ENCODE measurements around the gene DGKB.

Gene DGKB

DNA sequence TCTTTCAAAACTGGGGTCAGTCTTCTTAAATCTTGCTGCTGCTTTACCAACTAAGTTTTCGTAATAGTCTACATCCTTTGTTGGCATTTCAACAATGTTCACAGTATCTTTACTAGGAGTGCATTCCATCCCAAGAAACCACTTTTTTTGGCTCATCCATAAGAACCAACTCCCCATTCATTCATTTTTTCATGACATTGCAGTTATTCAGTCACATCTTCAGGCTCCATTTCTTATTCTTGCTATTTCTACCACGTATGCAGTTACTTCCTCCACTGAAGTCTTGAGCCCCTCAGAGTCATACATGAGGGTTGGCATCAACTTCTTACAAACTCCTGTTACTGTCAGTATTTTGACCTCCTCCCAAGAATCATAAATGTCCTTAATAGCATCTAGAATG, 392.3 kb downstream of the DGKB start:
- TF ChIP-seq, protein P1, sequence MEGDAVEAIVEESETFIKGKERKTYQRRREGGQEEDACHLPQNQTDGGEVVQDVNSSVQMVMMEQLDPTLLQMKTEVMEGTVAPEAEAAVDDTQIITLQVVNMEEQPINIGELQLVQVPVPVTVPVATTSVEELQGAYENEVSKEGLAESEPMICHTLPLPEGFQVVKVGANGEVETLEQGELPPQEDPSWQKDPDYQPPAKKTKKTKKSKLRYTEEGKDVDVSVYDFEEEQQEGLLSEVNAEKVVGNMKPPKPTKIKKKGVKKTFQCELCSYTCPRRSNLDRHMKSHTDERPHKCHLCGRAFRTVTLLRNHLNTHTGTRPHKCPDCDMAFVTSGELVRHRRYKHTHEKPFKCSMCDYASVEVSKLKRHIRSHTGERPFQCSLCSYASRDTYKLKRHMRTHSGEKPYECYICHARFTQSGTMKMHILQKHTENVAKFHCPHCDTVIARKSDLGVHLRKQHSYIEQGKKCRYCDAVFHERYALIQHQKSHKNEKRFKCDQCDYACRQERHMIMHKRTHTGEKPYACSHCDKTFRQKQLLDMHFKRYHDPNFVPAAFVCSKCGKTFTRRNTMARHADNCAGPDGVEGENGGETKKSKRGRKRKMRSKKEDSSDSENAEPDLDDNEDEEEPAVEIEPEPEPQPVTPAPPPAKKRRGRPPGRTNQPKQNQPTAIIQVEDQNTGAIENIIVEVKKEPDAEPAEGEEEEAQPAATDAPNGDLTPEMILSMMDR (IDR thresholded peaks at IDR 0.05; ENCODE audit: low read depth, low read length, missing control alignments), result no peak
- DNase-seq (ENCODE audit: low read depth), result no peak
- H3K4me3 ChIP-seq (ENCODE audit: low read depth, low read length), result no peak overlapping the region

DNA sequence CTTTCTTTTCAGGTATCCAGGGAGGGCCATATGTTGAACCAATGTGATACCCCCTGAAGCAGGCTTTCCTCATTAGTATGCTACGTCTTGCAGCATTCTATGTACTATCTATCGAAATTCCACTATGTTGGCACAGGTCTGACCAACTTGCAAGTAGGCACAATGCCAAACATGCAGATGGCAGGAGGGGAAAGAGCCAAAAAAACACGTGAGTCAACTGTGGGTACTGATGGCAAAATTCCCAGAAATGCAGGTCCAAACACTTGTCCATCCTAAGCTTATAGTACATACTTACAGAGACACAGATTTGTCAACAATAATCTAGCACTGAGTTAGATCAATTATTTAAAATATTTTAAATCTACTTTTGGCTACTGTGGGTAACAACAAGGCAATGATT, 394.9 kb downstream of the DGKB start:
- no peak for DNase-seq (ENCODE audit: low read depth)
- TF ChIP-seq, protein P1 (IDR thresholded peaks at IDR 0.05; ENCODE audit: low read depth, low read length, missing control alignments), result no peak
- H3K4me3 ChIP-seq (ENCODE audit: low read depth, low read length), result no peak overlapping the region

DNA sequence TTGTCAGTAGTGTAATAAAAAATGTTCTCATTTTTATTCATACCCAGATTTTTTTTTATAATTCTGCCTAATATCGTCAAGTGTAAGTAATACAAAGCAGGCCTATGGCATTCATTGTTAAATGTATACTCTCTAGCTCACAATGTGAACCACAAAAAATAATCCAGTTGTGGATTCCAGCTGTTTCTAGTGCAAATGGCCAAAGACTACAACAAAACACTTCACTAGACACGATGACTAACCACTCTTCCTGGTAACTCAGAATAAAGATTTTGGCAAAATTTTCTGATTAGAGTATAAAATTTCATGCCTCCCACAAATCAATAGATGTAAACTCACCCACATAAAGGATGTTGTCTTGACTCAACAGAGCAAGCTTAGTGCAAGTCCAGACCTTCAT, 396.6 kb downstream of the DGKB start:
- H3K4me3 ChIP-seq (ENCODE audit: low read depth, low read length), result no peak overlapping the region
- TF ChIP-seq, protein P1 (IDR thresholded peaks at IDR 0.05; ENCODE audit: low read depth, low read length, missing control alignments), result no peak
- DNase-seq (ENCODE audit: low read depth), result no peak

DNA sequence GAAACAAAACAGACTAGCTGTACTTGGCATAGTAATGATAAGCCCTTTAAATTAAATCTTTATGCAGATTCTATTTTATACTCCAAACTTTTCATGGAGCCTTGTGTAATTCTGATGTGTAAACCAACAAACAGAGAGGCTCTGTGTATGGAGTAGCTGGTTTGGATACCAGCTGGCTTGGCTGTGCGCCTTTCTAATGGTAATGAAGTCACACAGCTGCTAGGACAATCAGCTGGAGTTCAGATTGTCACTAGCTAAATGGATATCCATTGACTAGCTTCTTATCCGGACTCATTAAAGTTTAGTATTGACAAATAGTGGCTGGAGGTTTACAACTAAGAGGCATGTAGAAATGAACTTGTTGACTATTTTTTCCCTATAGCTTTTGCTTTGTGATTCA, 398.4 kb downstream of the DGKB start:
- DNase-seq (ENCODE audit: low read depth), result no peak
- TF ChIP-seq, protein P1 (IDR thresholded peaks at IDR 0.05; ENCODE audit: low read depth, low read length, missing control alignments), result no peak
- H3K4me3 ChIP-seq (ENCODE audit: low read depth, low read length), result no peak overlapping the region

DNA sequence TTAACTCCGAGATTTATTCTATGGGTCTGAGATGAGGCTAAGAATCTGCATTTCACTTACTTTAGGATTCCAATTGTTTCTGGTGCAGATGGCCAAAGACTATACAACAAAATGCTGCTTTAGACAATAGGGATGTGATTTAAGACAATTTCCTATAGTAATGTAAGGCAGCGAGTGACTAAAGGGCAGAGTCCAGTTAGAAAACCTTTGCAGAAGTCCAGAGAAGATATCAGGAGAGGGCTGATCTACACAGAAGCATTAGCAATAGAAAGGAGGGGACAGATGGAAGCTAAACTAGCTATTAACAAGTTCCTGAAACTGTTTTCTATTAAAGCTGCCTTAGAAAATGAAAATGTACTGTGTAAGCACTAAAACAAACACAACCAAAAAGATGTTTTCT, 398.9 kb downstream of the DGKB start:
- DNase-seq (ENCODE audit: low read depth), result no peak
- no peak overlapping the region for H3K4me3 ChIP-seq (ENCODE audit: low read depth, low read length)

DNA sequence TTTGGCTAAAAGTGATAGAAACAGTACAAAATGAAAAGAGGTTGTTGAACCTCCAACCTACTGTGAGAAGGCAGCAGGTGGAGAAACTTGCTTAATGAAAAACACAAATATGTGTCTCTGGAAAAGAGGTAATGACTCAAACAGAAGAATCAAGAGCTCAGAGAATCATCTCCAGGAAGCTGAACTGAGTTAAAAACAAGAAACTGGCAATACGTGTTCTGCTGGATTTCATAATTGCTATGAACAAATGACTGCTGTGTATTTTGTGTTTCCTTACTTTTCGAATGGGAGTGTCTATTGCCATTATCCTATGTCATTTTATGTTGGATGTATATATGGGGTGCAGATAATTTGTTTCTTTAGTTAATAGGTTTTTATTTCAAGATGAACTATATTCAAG, 401.1 kb downstream of the DGKB start:
- DNase-seq (ENCODE audit: low read depth), result no peak
- TF ChIP-seq, protein P1 (IDR thresholded peaks at IDR 0.05; ENCODE audit: low read depth, low read length, missing control alignments), result no peak
- H3K4me3 ChIP-seq (ENCODE audit: low read depth, low read length), result no peak overlapping the region

More for the DNA sequence above, 398.9 kb downstream of the DGKB start:
- TF ChIP-seq, protein P1 (IDR thresholded peaks at IDR 0.05; ENCODE audit: low read depth, low read length, missing control alignments), result no peak

DNA sequence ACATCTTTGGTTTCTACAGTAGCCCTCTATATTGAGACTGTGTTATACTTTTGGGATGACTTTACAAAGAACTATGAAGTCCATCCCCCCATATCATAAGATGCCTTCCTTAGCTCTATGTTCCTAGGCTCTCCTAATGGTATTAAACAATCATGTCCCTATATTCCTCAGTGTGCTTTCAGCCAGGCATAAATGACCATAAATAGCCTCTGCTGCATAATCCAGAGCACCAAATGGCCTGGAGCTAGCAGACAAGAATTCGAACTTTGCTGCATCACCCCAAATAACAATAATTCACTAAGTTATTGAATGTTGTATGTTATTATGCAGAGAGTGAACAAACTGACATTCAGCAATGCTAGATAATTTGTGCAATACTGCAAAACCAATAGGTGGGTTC, 405.2 kb downstream of the DGKB start:
- H3K4me3 ChIP-seq (ENCODE audit: low read depth, low read length), result no peak overlapping the region
- no peak for DNase-seq (ENCODE audit: low read depth)
- TF ChIP-seq, protein P1 (IDR thresholded peaks at IDR 0.05; ENCODE audit: low read depth, low read length, missing control alignments), result no peak

Measured in GM12864 (cell line).